NCI-H2227 treated with DMSO at 0.1 percent for 48 hours (cell line): ENCODE data around the gene SIK3.

Experiments used
- DNase-seq: peaks from one replicate; lab custom pipeline; 2025; lab: John Stamatoyannopoulos, UW

SIK3 gene

DNA sequence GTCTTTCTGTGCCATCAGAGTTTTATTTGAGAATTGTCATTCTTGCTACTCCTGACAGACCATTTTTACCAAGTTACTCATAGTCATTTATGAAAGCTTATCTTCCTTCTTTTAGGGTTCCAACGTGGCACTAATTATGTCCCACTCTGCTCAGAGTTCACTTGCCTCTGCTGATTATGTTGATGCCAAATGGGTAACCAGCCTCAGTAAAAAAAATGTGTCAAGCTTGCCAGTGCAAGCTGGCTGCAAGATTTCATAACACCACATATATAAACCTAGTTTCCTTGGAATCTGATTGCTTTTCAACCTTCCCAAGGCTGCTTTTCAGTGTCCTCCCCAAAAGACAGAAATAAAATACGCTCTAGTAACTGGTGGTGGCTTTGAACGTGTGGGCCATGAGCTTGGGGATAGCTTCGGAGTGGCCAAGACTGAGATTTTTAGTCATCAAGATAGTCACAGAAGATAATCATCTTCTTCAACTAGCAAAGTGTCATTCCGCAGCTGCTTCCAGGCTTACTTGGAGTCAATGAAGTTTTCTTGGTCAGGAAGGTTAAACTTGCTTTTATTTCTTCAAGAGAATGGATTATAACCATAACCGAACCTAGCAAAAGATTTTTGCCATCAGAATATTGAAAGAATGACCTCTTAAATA is 231.3 kb downstream of the SIK3 start:
- no peak for DNase-seq

DNA sequence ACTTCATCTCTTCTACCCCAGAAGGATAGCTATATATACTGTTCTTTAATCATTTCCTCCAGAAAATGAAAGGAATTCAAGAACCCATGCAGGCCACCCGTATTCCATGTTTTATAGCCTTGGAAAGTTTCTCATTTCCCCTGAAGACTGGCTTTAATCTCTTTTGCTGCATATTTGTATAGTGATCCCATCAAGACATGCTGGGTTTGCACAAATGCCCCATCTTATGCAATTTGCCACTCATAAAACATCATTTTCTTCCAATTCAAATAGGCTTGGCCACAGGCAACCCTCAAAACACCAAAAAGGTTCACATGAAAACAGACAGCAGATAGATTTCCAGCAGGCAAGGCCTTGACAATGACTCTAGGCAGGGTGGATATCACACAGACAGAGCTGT is 232.5 kb downstream of the SIK3 start:
- no peak for DNase-seq

DNA sequence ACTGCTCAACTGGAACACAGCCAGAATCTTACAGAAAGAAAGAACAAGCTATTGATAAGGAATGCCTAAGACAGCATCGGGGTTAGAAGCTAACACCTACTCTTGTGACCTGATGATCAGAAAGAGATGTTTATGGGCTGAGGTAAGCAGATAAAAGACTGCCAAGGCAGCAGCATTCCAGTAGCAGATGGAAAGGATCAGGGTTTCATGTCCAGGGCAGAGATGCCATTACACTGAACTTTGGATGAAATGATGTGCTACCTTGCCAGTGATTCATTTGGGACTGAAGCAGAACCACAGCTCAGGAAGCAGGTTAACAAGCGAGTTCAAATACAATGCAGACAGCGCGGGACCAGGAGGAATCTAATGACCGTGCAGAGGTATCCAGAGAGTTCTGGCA is 233.7 kb downstream of the SIK3 start:
- no peak for DNase-seq

DNA sequence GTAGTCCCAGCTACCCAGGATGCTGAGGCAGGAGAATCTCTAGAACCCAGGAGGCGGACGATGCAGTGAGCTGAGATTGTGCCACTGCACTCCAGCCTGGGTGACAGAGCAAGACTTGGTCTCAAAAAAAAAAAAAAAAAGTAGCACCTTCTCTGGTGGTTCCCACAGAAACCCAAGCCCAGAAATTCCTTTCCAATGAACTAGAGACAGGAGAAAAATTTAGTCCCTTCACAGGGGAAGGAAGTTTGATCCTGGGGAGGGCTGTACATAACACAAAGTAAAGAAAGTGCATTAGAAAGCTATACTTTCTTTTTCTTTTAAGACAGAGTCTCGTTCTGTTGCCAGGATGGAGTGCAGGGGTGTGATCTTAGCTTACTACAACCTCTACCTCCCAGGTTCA is 235.3 kb downstream of the SIK3 start:
- DNase-seq: no peak

DNA sequence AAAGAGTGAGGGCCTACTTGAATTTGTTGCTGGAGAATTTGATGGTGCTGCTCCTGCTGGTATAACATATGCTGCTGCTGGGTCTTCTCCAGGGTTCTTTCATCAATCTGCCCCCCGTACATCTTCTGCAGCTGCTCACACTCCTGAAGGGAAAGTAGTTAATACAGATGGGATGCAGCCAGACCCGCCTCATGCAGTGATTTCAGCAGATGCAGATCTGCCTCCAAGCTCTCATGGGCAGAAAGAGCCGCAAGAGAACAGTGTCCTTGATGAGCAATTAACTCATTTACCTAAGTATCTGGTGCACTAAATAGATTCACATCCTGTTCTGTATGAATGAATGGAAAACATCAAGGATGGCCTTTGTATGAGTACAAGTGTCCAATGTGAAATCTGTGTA is 236.0 kb downstream of the SIK3 start:
- DNase-seq: no peak

DNA sequence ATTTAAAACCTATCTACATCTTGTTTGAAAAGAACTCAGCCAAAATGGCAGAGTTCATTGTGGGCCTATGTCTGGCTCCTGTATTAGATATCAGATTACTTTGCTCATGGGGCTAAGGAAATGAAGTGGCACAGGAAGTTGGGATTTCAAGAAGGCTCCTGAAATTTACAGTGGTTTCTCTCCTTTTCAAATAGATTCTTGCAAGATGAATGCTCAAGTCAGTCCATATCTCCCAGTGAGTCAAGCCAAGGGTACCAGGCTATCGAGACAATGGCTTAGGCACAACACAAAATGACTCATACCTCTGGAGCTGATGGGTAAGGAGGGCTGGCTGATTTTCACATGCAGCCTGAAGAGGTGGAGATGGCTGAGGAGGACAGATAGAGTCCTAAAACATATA is 236.7 kb downstream of the SIK3 start:
- DNase-seq: no peak

DNA sequence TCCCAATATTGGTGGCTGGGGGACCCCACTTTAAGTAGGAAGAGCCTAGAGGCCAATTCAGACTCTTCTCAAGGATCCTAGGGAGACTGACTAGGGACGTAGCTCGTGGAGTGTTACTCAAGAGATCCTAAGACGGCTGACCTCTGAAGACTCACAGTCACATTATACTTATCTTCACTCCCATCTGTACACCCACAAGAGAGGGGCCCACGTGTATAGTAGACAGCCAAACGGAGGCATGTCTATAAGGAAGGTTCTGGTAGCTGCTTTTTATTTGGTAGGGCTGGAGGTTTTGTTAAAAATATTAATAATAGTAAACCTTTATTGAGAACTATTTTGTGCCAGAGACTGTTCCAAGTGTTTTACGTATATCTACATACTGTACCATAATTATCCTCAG is 237.9 kb downstream of the SIK3 start:
- no peak for DNase-seq

DNA sequence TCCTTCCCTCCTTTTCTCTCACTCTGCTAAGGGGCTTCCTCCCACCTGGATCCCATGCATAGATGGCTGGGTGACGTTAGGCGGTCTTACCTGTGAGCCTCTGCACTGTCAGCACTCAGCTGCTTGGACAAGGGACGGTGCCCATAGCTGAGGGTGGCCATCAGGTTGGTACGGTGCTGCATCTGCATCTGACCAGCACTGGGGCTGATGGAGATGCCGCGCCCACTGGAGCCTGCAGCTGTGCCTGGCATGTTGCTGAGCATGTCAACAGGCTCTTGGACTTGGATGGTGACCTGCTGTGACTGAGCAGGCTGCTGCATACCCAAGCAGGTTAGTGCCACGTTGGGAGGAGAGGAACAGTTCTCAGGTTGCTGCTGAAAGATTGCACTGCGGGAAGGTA is 239.1 kb downstream of the SIK3 start:
- DNase-seq: no peak

DNA sequence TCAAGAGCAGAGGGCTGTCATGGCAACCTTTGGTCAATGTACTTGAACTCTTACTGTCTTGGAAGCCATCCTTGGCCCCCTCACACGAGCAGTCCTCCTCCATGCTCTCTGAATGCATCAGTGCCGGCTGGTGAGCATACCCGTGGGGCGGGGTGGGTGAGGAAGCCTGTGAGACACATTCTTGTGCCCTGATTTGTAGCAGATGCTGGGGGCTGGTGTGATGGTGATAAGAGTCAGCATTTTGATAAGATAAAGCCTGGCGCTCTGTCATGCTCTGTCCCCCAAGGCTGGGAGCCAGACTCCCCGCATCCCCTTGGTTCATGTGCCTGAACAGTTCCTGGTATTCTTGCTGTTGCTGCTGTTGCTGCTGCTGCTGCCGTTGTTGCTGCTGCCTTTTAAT is 240.3 kb downstream of the SIK3 start:
- no peak for DNase-seq

DNA sequence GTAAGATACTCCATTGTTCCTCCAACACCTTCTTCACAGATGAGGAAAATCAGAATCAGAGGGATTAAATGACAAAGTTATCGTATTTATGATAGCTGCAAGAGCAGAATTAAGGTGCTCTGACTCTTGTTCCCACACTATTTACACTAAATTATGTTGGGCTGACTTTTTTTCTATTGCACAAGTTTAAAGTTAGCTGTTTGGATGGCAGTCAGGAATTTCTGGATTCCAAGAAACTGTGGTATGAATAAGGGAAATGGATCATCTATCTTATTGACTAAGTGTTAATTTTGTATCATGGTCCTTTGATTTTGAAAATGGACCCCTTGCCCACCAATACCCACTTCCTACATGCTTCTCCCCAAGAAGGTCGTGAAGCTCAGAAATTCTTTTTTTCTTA is 240.9 kb downstream of the SIK3 start:
- DNase-seq: no peak

DNA sequence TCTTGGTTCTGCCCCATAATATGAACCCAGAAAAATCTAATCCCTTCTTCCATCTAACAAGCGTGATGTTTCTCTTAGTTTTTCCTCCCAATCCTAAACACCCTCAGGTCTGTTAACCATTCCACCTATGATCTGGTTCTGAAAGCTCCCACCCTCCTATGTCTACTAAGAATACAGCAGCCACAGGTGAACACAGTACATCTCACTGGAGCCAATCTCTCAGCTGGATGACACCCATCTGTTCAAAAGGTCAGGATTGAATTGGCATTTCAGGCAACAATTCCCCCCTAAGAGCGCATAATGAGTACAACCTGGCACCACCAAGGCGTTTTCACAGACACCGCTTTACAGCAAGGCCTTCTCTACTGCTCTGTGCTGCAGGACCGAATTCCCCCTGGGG is 241.8 kb downstream of the SIK3 start:
- no peak for DNase-seq

DNA sequence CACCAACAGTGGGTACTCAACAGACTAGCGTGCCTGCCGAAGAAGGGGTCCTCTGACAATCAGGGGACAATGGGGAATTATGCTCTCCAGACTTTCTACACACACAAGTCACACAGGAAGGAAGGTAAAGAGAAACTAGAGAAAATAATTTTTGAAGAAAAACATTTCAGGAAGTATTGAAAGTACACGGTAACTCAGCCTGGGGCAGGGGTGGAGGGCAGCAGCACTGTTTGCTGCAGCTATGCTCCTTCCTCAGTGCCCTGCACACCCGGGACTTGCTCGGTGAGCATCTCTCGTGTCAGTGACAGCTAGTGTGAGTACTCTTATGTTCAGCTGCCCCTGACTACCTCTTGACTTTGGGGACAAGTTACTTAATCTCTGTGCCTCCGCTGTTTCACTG is 242.8 kb downstream of the SIK3 start:
- no peak for DNase-seq

DNA sequence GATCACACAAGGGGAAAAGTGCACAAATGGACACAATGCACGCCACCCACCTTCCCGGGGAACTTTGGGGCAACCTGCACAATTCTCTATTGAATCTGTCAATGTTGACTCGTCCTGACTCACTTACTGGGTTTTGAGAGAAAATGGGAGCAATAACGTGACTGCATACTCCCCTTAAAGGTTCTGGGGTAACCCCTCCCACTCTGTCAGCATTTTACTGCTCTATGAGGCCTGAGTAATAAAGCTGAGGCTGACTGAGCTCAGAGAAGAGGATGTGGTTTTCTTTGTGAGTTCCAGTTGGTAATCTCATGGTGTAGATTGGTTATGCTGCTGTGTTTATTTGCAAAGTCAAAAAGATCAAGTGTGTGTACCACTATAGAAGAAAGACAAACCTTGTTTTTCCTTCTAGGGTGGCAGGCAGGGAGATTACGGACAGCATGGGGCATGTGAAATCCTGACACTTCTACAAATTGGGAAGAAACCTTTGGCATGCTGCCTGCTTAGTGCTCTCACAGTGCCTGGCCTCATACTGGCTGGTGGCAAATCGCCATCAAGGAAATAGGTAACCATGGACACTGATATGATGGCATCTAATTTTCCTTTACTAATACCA is 244.7 kb downstream of the SIK3 start:
- DNase-seq: no peak

DNA sequence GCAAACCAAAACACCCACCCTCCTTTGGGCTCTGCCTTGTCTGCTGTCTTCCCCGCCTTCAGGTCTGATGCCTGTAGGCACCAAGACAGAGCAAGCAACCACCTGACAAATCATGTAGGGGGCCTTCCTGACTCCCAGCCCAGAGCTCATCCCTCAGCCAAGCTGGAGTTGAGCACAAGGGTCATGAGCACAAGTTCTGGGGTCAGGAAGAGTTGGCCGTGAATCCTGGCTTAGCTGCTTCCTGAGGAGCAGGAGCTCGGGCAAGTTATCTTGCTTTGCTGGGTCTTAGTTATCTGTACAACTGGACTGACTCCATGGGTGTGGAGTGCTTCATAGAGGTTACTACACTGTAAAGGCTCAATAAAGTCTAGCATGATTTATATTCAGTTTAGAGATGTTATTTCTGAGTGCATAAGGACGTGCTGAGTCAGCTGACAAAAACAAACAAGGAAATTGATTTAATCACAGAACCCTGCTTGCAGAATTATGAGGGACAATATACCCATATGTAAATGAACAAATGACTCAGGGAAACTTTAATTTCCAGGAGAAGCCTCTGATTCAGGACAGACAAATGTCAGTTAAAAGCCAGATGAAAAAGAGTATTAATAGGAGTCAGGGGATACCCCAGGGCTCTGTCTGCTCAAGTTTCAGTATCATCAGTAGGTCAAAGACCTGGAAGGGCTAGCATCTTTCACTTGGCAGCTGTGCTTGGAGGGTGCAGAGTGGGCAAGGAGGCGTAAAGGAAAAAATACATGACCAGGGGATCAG is 245.8 kb downstream of the SIK3 start:
- no peak for DNase-seq

DNA sequence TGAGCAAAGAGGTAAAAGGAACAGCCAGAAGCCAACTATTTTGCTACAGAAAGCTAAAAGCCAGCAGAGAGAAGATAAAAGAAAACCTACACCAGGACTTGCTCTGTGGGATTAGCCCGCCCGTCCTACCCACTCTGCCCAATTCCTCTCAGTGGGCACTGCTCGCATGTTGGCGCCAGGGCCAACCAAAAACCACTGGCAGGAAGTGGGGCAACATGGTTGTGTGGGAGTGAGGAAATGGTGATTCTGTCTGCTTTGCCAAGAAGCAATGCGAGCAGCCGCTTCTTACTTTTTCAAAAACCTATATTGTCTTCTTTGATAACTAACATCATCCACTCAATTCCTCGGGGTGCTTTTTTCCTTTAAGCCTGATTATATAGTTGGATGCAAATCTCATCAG is 246.6 kb downstream of the SIK3 start:
- no peak for DNase-seq

DNA sequence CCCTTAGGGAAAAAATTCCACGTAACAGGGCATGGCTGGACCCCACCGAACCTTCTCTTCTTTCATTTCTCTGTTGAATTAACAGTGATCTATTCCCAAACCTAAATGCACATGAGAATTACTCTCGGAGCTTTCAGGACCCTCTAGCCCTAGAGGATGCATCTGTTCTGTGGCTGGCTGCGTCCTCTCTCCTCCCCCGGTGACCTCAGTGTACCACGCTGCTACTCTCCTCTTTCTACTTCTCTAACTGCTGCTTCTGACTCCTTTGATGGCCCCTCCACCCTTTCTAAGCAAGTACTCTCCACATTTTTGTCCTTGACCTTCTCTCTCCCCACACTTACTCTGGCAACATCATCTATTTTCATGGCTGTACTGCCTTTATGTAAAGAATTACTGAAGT is 248.7 kb downstream of the SIK3 start:
- no peak for DNase-seq

DNA sequence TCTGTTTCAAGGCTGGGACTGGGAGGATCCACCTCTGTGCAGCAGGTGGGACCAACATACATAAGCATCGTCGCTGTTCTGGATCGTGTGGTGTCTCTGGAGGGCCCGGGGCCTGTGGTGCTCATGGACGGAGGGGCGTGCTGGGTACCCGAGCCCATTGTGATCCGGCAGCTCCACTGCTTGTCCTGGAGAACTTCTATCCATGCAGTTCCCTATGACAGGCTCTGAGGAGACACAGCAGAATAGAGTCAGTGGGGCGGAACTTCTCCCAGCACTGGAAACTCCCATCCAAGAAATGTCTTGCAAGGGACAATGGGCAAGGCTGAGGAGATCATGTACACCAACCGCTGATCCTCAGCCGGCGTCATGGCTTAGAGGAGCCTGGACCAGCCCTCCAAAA is 249.2 kb downstream of the SIK3 start:
- no peak for DNase-seq

DNA sequence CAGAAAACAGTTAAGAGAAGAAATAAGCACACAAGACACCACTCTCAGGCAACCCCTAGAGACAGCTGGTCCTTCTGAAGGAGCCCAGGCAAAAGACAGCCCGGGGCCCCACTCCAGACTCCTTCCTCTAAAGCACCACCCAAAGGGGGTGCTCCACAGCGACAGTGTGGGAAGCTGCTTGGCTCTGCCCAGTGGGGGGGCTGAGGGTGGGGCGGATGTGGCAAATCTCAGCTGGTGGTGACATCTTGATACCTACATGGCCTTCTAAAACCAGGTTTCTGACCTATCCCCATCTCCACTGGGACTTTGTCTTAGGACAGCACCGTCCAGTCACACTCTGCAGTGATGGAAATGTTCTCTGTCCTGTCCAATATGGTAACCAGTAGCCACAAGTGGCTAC is 250.6 kb downstream of the SIK3 start:
- no peak for DNase-seq

DNA sequence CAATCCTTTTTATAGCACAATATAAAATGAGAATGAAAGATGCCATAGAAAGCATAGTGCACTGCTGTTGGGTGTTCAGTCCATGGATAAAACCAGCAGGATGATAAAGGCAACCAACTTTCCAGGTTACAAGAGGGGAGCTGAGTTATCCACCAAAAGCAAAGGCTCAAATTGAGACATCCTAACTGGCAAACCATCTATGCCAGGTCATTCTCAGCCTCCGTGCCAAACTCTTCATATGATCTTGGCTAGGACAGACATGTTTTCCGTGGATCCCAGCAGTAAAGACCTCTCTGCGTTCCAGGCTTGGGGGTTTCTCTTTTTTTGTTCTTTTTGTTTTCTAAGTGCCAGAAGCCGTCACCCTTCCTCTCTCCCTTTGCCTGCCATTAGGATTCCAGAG is 253.5 kb downstream of the SIK3 start:
- no peak for DNase-seq

DNA sequence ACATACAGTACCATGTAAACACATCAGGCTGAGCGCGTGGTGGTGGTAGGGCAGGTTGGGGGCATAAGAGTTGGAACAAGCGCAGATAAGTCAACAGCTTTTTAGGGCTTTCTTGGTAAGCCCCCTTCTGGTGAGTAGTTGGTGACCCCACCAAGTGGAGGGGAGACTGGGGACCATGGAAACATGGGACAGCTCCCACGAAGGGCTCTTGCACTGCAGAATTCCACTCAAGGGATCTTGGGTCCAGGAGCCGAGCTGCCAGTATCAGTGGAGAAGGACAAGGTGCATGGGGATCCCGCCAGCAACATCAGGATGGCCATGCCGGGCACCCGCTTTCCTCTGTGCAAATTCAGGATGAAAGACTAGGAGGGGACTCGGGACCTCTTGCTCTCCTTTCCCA is 254.6 kb downstream of the SIK3 start:
- DNase-seq: no peak

DNA sequence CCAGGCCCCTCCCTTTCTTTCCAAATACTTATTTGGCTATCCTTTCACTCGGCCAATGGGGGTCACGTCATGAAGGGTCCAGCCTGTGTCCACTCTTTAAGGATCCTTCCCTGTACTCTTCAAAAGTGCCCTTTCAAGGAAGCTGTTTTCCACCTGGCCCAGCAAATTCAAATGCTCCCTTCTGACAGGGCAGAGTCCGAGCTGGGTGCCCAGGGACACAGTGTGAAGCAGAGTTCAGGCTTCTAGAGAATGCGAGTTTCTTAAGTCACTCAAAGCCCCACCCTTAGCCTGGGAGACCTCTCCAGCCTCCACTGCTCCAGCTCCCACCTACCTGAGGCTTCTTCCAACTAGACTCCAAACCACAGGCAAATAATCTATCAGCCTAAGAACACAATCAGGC is 255.3 kb downstream of the SIK3 start:
- no peak for DNase-seq

DNA sequence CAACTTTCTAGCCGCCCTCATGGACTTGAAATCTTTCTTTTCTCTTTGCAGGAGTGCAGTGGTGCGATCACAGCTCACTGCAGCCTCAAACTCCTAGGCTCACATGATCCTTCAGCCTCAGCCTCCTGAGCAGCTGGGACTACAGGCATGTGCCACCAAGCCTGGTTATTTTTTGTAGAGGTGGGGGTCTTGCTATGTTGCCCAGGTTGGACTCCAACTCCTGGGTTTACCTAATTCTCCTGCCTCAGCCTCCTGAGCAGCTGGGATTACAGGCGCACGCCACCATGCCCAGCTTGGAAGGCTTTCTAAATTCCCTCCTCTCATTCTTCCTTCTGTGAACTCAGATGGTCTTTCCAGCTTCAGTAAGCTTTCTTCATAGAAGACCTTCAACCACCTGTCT is 256.1 kb downstream of the SIK3 start:
- no peak for DNase-seq

DNA sequence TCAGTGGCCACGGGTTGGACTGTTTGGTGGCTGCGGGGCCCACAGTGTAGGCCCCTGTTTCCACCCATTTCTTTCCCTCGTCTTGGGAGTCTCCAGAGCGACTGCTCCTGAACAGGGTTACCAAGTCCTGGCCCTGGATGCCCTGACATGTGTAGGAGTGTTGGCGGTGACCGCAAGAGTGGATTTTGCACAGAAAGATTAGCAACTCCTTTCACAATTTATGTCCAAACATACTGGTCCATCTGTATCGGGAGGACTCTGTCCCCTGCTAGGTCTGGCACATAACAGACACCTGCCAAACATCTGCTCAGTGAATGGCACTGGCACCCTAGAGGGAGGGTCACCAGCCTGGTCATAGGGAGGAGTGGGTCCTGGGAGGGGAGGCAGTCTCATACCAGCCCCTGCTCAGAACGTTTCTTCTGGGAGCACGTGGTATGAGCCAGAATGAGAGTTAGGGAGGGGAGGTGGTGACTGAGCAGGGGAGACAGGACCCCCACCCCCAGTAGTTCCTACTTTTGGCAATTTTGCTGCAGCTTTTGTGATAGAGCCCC is 257.4 kb downstream of the SIK3 start:
- no peak for DNase-seq
